Measurements from ENCODE around the gene TPSAB1. TPM values are rescaled to one million over a fixed set of nuclear protein-coding genes. Genes with fewer than 3 reads are reported as not detected.

TPSAB1 gene
- total RNA-seq, 2 experiments from 2014 or later: not detected

DNA sequence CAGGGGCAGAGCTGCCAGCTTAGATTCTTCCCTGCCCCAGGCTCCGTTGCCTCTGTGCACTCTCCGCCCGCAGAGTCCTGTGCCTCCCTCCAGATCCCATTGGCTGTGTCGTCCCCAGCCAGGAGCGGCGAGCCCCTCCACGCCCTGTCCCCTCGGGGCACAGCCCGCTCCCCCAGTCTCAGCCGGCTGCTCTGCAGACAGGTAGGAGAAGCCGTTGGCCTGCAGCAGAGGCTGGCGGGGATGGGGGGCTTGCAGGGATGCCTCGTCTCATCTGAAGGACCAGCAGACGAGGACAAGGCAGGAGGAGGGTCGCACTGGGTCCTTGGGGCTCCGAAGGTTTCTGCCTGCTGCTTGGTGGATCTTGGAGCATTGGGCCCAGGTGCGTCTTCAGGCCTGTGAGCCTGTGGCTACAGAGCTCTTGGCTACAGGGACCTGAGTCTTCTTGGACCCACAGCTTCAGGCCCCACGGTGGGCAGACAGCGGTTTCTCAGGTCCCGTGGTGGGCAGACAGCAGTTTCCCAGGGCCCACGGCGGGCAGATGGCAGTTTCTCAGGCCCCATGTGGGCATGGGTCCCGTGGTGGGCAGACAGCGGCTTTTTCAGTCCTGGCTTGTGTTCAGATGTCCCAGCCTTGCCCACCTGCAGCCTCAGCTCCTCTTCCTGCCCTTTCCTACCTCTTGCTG is 21.4 kb upstream of the TPSAB1 start:
- Histone ChIP-seq H4K20me1 (ENCODE audit: insufficient read depth, low read length) (no peaks in the 10 kb centered on the region), H2AFZ (ENCODE audit: low read length) (no peak overlapping the region), H3K9me3 (ENCODE audit: low read length) (no peaks in the 10 kb centered on the region), H3K79me2 (ENCODE audit: insufficient read depth, low read depth, low read length) (no peaks in the 10 kb centered on the region), H3K27ac (ENCODE audit: low read depth, low read length, poor library complexity, severe bottlenecking) (no peak overlapping the region), H3K4me1 (ENCODE audit: insufficient read depth, low read length, poor library complexity, severe bottlenecking) (no peaks in the 10 kb centered on the region), H3K9me2 (ENCODE audit: insufficient read depth, low read length) (no peaks in the 10 kb centered on the region), H3K4me3 (ENCODE audit: low read depth, low read length, poor library complexity, severe bottlenecking) (no peak overlapping the region), H3K36me3 (ENCODE audit: insufficient read depth, low read length) (no peaks in the 10 kb centered on the region), H3K4me2 (ENCODE audit: low read length) (no peak overlapping the region)
- POLR2A ChIA-PET: no interaction called here
- intact Hi-C loops (cut with micrococcal nuclease; ENCODE audit: unreplicated experiment): no loop called here
- DNase-seq (ENCODE audit: low spot score): no peak
- BruUV-seq (replicated peaks): no TSS peak
- TF ChIP-seq EZH2phosphoT487 (IDR thresholded peaks at IDR 0.05; ENCODE audit: borderline replicate concordance, low read depth, low read length): no peak
- TF ChIP-seq, protein P1, sequence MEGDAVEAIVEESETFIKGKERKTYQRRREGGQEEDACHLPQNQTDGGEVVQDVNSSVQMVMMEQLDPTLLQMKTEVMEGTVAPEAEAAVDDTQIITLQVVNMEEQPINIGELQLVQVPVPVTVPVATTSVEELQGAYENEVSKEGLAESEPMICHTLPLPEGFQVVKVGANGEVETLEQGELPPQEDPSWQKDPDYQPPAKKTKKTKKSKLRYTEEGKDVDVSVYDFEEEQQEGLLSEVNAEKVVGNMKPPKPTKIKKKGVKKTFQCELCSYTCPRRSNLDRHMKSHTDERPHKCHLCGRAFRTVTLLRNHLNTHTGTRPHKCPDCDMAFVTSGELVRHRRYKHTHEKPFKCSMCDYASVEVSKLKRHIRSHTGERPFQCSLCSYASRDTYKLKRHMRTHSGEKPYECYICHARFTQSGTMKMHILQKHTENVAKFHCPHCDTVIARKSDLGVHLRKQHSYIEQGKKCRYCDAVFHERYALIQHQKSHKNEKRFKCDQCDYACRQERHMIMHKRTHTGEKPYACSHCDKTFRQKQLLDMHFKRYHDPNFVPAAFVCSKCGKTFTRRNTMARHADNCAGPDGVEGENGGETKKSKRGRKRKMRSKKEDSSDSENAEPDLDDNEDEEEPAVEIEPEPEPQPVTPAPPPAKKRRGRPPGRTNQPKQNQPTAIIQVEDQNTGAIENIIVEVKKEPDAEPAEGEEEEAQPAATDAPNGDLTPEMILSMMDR (conservative IDR thresholded peaks at IDR 0.05; ENCODE audit: low read length): no peak
- CTCF ChIA-PET (ENCODE audit: unreplicated experiment): no interaction called here

DNA sequence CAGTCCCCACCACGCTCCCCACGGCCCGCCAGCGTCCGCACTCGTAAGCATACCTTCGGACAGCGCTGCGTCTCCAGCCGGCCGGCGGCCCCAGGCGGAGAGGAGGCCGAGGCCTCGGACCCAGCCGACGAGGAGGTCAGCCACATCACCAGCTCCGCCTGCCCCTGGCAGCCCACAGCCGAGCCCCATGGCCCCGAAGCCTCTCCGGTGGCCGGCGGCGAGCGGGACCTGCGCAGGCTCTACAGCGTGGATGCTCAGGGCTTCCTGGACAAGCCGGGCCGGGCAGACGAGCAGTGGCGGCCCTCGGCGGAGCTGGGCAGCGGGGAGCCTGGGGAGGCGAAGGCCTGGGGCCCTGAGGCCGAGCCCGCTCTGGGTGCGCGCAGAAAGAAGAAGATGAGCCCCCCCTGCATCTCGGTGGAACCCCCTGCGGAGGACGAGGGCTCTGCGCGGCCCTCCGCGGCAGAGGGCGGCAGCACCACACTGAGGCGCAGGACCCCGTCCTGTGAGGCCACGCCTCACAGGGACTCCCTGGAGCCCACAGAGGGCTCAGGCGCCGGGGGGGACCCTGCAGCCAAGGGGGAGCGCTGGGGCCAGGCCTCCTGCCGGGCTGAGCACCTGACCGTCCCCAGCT is 20.3 kb upstream of the TPSAB1 start:
- H3K9me3 ChIP-seq (ENCODE audit: low read length): no peaks in the 10 kb centered on the region
- H3K36me3 ChIP-seq (ENCODE audit: insufficient read depth, low read length): no peaks in the 10 kb centered on the region
- no peak for DNase-seq (ENCODE audit: low spot score)
- intact Hi-C loops (cut with micrococcal nuclease; ENCODE audit: unreplicated experiment): no loop called here
- no peaks in the 10 kb centered on the region for H3K9me2 ChIP-seq (ENCODE audit: insufficient read depth, low read length)
- no peak overlapping the region for H3K27ac ChIP-seq (ENCODE audit: low read depth, low read length, poor library complexity, severe bottlenecking)
- BruUV-seq (replicated peaks): no TSS peak
- no peaks in the 10 kb centered on the region for H3K4me1 ChIP-seq (ENCODE audit: insufficient read depth, low read length, poor library complexity, severe bottlenecking)
- H3K79me2 ChIP-seq (ENCODE audit: insufficient read depth, low read depth, low read length): no peaks in the 10 kb centered on the region
- ChIA-PET POLR2A (no interaction called here), CTCF (ENCODE audit: unreplicated experiment) (no interaction called here)
- H4K20me1 ChIP-seq (ENCODE audit: insufficient read depth, low read length): no peaks in the 10 kb centered on the region
- no peak overlapping the region for H3K4me3 ChIP-seq (ENCODE audit: low read depth, low read length, poor library complexity, severe bottlenecking)
- H3K4me2 ChIP-seq (ENCODE audit: low read length): no peak overlapping the region
- TF ChIP-seq, protein P1 (conservative IDR thresholded peaks at IDR 0.05; ENCODE audit: low read length): no peak
- no peak for TF ChIP-seq EZH2phosphoT487 (IDR thresholded peaks at IDR 0.05; ENCODE audit: borderline replicate concordance, low read depth, low read length)
- H2AFZ ChIP-seq (ENCODE audit: low read length): no peak overlapping the region

Data from OCI-LY7 (cell line).